ENCODE data around the gene ERFL. TPM values are rescaled to one million over a fixed set of nuclear protein-coding genes. Genes with fewer than 3 reads are reported as not detected.

ERFL gene
- total and polyA plus RNA-seq, 12 donors, result 0.10 TPM; not detected in 11

GRCh38 chr19:41859618-41860418 lies 68.4 kb downstream of the ERFL start, which contains the start of gene RPS19:
TSS of gene RPS19 (plus strand) at chr19:41860255. CDS start at chr19:41860775, 520 bp downstream.
- H3K36me3 ChIP-seq (replicated peaks in 1 of 2), result peaks cover 0 to 38% of the 10 kb centered on the region in 2 donors
- H3K4me3 ChIP-seq, result peak within 1 kb of the TSS; percentile 68 to 94 (median 92)
- H3K27me3 ChIP-seq, result no peaks in the 10 kb centered on the region
- intact Hi-C loops (cut with DNase I), result no loop called here
- H3K9me3 ChIP-seq (replicated peaks in 1 of 3), result no peaks in the 10 kb centered on the region
- peak; percentile 79 to 85 for TF ChIP-seq POLR2A (IDR thresholded peaks at IDR 0.05)
- TF ChIP-seq, protein P1, sequence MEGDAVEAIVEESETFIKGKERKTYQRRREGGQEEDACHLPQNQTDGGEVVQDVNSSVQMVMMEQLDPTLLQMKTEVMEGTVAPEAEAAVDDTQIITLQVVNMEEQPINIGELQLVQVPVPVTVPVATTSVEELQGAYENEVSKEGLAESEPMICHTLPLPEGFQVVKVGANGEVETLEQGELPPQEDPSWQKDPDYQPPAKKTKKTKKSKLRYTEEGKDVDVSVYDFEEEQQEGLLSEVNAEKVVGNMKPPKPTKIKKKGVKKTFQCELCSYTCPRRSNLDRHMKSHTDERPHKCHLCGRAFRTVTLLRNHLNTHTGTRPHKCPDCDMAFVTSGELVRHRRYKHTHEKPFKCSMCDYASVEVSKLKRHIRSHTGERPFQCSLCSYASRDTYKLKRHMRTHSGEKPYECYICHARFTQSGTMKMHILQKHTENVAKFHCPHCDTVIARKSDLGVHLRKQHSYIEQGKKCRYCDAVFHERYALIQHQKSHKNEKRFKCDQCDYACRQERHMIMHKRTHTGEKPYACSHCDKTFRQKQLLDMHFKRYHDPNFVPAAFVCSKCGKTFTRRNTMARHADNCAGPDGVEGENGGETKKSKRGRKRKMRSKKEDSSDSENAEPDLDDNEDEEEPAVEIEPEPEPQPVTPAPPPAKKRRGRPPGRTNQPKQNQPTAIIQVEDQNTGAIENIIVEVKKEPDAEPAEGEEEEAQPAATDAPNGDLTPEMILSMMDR (IDR thresholded peaks at IDR 0.05), result peak; percentile 51 to 88 (median 74)
- DNase-seq, result peak; percentile 98 to 99 (median 99)
- H3K27ac ChIP-seq, result peak within 1 kb of the TSS; percentile 84 to 98 (median 96)
- 0 to 1% (median 0%) methylated on average over 35 to 76 of the region's 76 CpGs for WGBS, 4 donors
- peaks cover 9 to 36% of the 10 kb centered on the region in 2 donors for H3K4me1 ChIP-seq (replicated peaks in 1 of 2)

- Histone ChIP-seq H3K4me1 (replicated peaks in 1 of 2) (peaks cover 9 to 34% of the 10 kb centered on the region in 2 donors), H3K27ac (peak overlapping the region in 3 of 5 donors; percentile 84 to 98 (median 96)), H3K27me3 (no peaks in the 10 kb centered on the region), H3K9me3 (replicated peaks in 1 of 3) (no peaks in the 10 kb centered on the region), H3K4me3 (peak overlapping the region in 1 of 4 donors; percentile 92), H3K36me3 (replicated peaks in 1 of 2) (peaks cover 0 to 32% of the 10 kb centered on the region in 2 donors)
- intact Hi-C loops (cut with DNase I), result no loop called here
- no peak for TF ChIP-seq POLR2A (IDR thresholded peaks at IDR 0.05)
- TF ChIP-seq, protein P1 (IDR thresholded peaks at IDR 0.05), result no peak
- 1 to 4% (median 3%) methylated on average over 8 of the region's 8 CpGs for WGBS, 4 donors
- no peak for DNase-seq
These were observed 69.0 kb downstream of the ERFL start for GRCh38 chr19:41859213-41859617.

Small RNAs within 50 kb of the gene (microRNA-seq; reads per million reads assigned to microRNA genes)
- gene MIR6797, result 0 to 0.28 (median 0) reads per million in 3 donors

Small RNAs within 50 kb of the gene (small RNA-seq; reads per million reads assigned to genes)
- 0 reads per million in 2 donors for gene MIR6797

Other genes starting within 250 kb of the ERFL start
- under 1 TPM in 2 of 9 donors, not detected in 7; 0.08 to 0.28 TPM for gene CEACAM7, start 240.2 kb downstream of the ERFL start, total RNA-seq
- under 1 TPM in 2 of 3 donors, not detected in 1; 0.07 to 0.40 TPM for gene CEACAM7, start 240.2 kb downstream of the ERFL start, polyA plus RNA-seq
- under 1 TPM in 4 of 9 donors, not detected in 5; 0.06 to 0.72 (median 0.35) TPM for gene CEACAM5, start 219.8 kb downstream of the ERFL start, total RNA-seq
- under 1 TPM in 2 of 3 donors, not detected in 1; 0.27 to 0.40 TPM for gene CEACAM5, start 219.8 kb downstream of the ERFL start, polyA plus RNA-seq
- under 1 TPM in 5 of 9 donors, not detected in 4; 0.06 to 0.76 (median 0.24) TPM for gene CEACAM6, start 172.9 kb downstream of the ERFL start, total RNA-seq
- gene CEACAM6, start 172.9 kb downstream of the ERFL start, polyA plus RNA-seq, result under 1 TPM in 2 of 3 donors, not detected in 1; 0.13 to 0.24 TPM
- gene CEACAM3, start 131.9 kb downstream of the ERFL start, total RNA-seq, result under 1 TPM in 3 of 9 donors, not detected in 6; 0.11 to 0.99 (median 0.68) TPM
- under 1 TPM in 2 of 3 donors, not detected in 1; 0.30 to 0.32 TPM for gene CEACAM3, start 131.9 kb downstream of the ERFL start, polyA plus RNA-seq
- gene LYPD4, start 83.8 kb downstream of the ERFL start, total RNA-seq, result not detected
- under 1 TPM in 1 of 3 donors, not detected in 2; 0.08 TPM for gene LYPD4, start 83.8 kb downstream of the ERFL start, polyA plus RNA-seq
- gene DMRTC2, start 83.4 kb downstream of the ERFL start, total RNA-seq, result not detected
- gene DMRTC2, start 83.4 kb downstream of the ERFL start, polyA plus RNA-seq, result not detected
- 1,000 to 10,000 TPM in 6 of 9 donors, 100 to 1,000 TPM in 3; 418 to 2,240 (median 1,254) TPM for gene RPS19, start 68.2 kb downstream of the ERFL start, total RNA-seq
- gene RPS19, start 68.2 kb downstream of the ERFL start, polyA plus RNA-seq, result 1,000 to 10,000 TPM in 2 of 3 donors, 100 to 1,000 TPM in 1; 534 to 3,405 (median 2,394) TPM
- gene CD79A, start 51.2 kb downstream of the ERFL start, total RNA-seq, result 1 to 10 TPM in 1 of 9 donors, under 1 TPM in 5, not detected in 3; 0.28 to 1.0 (median 0.48) TPM
- gene CD79A, start 51.2 kb downstream of the ERFL start, polyA plus RNA-seq, result 1 to 10 TPM in 2 of 3 donors, under 1 TPM in 1; 0.37 to 6.2 (median 1.3) TPM
- 10 to 100 TPM in 8 of 9 donors, 1 to 10 TPM in 1; 8.3 to 86.9 (median 53.9) TPM for gene ARHGEF1, start 45.3 kb downstream of the ERFL start, total RNA-seq
- gene ARHGEF1, start 45.3 kb downstream of the ERFL start, polyA plus RNA-seq, result 100 to 1,000 TPM in 2 of 3 donors, 1 to 10 TPM in 1; 7.3 to 443 (median 196) TPM
- gene RABAC1, start 30.9 kb upstream of the ERFL start, total RNA-seq, result 100 to 1,000 TPM; 106 to 397 (median 183) TPM
- gene RABAC1, start 30.9 kb upstream of the ERFL start, polyA plus RNA-seq, result 100 to 1,000 TPM in 2 of 3 donors, 10 to 100 TPM in 1; 17.9 to 303 (median 174) TPM
- gene ATP1A3, start 65.8 kb upstream of the ERFL start, total RNA-seq, result 10 to 100 TPM in 2 of 9 donors, 1 to 10 TPM in 3, under 1 TPM in 3, not detected in 1; 0.11 to 35.0 (median 3.5) TPM
- gene ATP1A3, start 65.8 kb upstream of the ERFL start, polyA plus RNA-seq, result 10 to 100 TPM in 1 of 3 donors, 1 to 10 TPM in 2; 4.1 to 14.2 (median 10.0) TPM
- 1 to 10 TPM in 4 of 9 donors, under 1 TPM in 4, not detected in 1; 0.24 to 6.2 (median 0.85) TPM for gene GRIK5, start 141.8 kb upstream of the ERFL start, total RNA-seq
- gene GRIK5, start 141.8 kb upstream of the ERFL start, polyA plus RNA-seq, result 10 to 100 TPM in 1 of 3 donors, 1 to 10 TPM in 2; 2.3 to 11.9 (median 2.4) TPM
- gene ZNF574, start 147.7 kb upstream of the ERFL start, total RNA-seq, result 10 to 100 TPM in 7 of 9 donors, 1 to 10 TPM in 2; 6.4 to 16.9 (median 13.2) TPM
- gene ZNF574, start 147.7 kb upstream of the ERFL start, polyA plus RNA-seq, result 1 to 10 TPM; 2.7 to 7.9 (median 5.4) TPM
- 1 to 10 TPM in 8 of 9 donors, under 1 TPM in 1; 0.72 to 4.9 (median 2.9) TPM for gene POU2F2, start 204.0 kb upstream of the ERFL start, total RNA-seq
- gene POU2F2, start 204.0 kb upstream of the ERFL start, polyA plus RNA-seq, result 10 to 100 TPM in 1 of 3 donors, 1 to 10 TPM in 2; 4.2 to 17.2 (median 6.8) TPM

Measured in adrenal gland (tissue), 12 donors.